HG03064 (cell line): ENCODE results near the gene ATG2A.

Source experiments
- ATAC-seq: cut with Tn5 transposase; IDR thresholded peaks from one replicate; pipeline ENCODE4 v1.9.1; 2021; ENCODE audit warnings: low read depth; ENCODE audit not compliant: unreplicated experiment

The ATG2A gene

DNA sequence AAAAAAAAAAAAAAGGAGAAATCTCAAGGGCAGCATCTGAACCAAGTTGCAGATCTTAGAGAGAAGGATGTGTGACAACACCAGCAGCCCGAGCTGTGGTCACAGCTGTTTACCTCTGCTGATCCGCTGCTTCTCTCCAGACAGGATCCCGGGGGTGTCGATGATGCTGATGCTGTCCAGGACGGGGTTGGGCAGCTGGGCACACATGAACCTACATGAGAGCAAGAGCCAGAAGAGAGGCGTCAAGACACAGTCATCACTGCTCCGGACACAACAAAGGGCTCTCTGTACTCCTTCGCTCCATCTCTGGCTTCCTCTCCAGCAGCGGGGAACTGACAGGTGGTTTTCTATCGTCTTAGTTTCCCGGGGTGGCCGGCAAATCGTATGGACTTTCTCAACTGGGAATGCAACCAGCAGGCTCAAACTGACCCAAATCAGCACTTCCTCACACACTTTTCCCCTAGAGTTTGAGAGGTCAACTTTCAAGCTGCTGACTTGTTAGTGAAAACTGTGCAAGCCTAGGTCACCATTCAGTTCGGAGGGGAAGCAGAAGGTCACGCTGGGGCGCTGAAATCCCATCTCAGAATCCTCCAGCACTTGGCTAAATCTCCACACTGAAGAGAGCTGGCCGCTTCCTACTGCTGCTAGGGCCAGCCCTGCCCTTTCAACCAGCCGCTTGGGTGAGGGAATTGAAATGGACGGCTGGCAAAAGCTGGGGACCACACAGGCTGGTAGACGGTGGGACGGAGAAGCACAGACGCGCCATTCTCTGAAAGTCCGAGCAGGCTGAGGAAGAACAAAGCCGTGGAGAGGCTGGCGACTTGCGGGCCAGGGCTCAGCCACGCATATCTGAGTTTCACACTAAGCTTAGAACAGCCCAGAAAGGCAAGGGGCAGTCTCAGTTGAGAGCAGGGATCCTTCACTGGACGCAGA lies 42.4 kb downstream of the ATG2A start:
- no peak for ATAC-seq

DNA sequence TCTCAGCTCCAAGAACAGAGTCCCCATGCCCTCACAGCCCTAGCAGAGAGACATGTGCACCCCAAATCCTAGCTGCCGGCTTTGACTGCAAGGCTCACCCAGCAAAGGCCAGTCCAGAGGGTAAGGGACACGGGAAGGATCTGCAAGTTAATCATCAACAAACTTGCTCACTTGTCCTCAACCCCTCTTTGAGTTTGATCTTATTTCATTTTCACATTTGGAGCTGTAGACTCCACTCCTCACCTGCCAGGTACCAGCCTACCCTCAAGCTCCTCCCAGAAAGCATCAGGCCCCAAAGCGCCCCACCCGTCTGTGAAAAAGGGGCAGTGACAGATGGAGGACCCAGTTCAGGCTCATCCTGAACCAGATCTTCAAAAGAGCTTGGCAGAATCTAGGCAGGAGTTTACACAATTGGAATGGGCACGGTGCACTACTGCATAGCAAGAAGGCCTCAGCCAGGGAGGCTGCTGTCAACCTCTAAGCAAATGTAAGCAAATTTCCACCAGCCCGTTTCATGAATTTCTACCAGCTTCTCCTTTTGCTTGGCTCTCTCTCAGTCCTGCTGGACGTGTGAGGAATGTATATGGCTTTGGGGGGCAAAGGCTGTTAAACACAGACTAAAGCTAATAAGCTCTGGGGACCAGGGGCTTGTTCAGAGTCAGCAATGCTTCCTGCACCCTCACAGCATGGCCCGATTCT lies 44.1 kb downstream of the ATG2A start:
- ATAC-seq: no peak

DNA sequence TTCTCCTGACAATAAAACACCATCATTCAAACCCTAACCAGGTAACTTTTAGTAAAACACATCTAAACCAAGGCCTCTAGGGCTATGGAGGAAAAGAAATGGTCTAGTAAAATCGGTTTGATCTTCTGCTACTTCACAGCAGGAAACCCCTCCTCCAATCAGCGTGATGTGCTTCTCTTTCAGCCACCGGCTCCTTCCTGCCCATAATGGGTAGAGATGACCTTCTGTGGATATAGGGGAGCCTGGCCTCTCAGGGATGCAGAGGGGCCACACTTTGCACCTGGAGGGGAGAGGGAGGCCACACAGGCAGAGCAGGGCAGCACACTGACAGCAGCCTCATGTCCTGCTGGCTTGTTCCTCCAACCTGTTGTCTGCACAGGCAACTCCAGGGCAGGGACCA lies 45.5 kb downstream of the ATG2A start:
- ATAC-seq: no peak

DNA sequence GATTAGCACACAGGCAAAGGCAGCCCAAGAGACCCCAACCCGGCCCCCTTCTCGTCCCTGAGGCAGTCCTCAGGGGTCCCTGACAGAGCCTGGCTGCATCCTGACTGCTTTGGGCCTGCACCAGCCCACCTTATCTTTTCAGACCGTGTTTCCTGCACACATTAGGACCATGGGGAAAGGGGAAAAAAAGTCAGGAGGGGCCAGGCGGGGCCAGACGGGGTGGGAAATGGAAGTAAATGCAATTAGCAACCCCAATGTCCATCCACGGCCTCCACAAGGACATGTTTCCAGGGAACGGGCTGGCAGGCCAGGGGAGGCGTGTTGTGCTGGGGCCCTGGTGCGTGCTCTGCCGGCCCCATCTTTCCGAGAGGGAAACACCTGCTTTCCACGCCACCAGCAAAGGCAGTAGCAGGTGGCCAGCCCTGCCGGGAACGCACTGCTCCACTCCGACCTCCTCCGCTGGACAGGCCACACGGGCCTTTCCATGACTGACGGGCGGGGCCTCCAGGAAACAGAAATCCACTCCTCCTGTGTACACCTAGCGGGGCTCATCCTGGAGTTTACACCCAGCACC lies 46.0 kb downstream of the ATG2A start:
- ATAC-seq: no peak

DNA sequence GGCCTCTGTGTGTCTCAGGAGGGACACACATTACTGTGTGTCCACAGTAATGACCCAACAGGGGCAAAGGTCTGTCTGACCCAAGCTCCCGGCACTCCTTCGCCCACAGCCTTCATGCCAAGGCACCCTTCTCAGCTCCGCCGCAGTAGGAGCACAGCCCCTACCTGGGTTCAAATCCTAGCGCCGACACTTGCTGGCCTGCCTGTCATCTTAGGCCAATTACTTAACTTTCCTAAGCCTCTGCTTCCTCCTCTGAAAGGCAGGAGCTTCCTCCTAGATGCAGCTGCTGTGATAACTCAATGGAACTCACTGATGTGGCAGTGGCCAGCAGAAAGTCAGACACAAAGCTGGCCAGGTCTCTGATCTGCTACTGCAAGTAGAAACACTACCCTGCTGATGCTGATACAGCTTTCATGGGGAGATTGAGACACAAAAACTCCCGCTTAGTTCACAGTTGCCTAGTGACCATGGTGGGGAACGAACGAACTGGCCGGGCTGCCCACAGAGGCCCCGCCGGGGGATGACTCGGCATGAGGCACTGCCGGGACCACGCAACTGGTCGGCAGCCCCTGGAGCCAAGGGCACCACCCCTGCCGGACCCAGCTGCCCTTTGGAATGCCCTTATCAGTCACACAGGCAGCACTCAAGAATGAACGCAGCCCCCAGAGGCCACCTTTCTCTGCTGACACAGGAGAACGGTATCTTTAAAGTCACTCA lies 46.7 kb downstream of the ATG2A start:
- ATAC-seq: no peak

DNA sequence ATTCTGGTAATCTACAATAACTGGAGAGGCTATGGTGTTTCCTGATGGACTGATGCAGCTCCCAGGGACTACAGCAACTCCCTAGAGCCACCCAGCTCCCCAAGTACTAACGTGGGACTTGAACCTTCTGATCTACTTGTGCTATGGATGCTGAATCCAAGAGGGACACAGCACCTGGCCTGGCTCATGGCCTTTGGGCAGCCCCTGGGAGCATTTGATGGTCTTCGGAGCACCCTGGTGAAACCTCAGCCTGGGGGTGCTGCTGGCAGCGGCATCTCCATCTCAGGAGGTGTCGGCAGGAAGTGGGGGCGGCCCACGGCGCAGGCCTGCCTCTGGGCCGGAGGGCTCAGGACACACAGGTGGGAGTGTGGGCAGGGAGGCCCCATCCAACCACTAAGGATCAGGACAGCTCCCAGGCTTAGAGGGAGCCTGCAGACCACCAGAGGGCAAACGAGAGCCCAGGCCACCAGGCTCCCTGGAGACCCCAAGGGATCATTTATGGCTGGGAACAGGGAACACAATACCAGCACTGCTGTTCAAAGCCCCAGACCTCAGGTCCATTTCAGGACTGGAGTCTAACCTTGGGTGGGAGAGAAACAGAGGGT lies 47.3 kb downstream of the ATG2A start:
- ATAC-seq: no peak

DNA sequence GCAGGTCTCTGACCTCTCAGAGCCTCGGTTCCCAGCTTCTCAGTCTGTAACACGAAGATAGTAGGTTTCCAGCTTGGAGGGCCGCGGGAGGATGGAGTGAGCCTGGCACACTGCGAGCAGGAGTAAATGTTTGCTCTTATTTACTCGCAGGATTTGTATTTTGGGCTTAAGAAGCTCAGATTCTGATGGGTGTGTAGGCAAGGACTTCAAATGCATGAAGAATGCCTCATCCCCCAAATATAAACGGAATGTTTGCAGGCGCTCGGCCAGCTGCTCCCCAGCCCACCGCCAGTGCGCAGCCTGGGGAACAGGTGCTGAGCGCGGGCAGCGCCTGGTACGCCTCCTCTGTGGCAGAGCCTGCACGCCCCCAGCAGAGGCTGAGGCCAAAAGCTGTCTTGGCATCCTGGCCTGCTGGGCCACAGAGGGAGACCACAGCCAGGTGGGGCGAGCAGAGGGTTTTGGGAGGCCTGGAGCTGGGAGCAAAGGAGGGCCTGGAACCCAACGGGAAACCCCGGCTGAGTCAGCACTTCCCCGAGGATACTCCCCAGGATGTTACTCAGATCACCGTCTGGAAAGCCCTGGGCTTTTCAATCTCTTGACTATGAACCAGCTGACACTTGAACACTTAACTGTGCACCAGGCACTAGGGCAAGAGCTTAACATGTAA lies 48.0 kb downstream of the ATG2A start:
- no peak for ATAC-seq

DNA sequence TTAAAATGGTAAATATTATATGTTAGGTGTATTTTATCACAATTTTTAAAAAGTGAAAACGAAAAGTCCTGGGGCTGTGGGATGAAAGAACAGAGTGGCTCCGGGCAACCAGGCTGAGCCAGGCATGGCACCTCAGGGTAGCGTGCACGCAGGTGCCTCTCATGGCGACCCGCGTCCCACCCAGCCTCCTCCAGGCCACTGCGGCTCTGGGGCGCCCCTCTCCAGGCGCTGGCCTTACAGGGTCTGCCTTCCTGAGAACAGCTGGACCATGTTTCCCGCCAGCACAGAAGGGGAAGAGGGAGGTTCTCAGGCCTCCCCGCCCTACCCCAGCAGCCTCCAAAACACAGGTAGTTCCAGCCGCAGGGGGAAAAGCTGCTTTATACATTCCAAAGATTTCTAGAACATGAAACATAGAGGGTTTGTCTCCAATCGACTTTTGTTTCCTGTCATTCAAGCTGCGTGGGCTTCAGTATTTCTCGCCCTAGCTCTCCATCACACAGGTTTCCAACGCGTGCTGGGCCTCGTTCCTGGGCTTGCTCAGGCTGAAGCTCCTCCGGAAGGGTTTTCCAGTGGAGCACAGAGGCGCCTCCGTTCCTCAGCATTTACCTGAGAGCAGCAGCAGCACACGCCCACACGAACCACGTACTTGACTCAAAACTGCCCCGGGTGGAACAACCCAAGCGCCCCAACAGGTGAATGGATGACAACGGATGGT lies 49.1 kb downstream of the ATG2A start:
- no peak for ATAC-seq

DNA sequence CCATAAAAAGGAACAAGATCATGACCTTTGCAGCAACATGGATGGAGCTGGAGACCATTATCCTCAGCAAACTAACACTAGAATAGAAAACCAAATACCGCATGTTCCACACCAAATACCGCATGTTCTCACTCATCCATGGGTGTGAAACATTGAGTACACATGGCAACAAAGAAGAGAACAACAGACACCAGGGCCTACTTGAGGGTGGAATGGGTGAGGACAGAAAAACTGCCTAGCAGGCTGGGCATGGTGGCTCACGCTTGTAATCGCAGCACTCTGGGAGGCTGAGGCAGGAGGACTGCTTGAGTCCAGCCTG lies 50.9 kb downstream of the ATG2A start:
- ATAC-seq: no peak

DNA sequence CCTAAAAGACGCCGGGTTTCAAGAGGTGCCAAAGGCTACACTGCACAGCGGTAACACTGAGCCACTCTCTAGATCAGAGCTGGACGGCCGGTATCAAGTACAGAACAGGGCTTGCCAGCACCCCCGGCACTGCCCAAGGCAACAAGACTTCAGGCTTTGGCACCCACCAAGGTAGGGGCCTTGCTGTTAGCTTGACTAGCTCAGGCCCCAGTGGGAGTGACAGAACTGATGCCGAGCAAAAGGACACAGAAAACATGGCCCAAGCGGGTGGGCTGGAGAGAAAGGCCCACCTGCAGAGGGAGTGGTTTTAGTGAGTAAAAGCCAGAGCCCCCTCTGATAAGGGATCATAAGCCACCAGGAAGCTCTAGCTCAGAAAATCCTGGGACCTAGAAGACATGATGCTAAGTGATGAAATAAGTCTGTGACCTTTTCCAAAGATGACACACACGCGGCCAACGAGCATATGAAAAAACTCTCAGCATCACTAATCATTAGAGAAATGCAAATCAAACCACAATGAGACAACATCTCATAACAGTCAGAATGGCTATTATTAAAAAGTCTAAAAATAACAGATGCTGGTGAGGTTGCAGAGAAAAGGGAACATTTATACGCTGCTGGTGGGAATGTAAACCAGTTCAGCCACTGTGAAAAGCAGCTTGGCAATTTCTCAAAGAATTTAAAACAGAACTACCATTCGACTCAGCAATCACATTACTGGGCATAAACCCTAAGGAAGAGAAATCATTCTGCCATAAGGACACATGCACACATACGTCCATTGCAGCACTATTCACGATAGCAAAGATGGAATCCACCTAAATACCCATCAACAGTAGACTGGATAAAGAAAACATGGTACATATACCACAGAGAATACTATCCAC lies 51.5 kb downstream of the ATG2A start:
- no peak for ATAC-seq

DNA sequence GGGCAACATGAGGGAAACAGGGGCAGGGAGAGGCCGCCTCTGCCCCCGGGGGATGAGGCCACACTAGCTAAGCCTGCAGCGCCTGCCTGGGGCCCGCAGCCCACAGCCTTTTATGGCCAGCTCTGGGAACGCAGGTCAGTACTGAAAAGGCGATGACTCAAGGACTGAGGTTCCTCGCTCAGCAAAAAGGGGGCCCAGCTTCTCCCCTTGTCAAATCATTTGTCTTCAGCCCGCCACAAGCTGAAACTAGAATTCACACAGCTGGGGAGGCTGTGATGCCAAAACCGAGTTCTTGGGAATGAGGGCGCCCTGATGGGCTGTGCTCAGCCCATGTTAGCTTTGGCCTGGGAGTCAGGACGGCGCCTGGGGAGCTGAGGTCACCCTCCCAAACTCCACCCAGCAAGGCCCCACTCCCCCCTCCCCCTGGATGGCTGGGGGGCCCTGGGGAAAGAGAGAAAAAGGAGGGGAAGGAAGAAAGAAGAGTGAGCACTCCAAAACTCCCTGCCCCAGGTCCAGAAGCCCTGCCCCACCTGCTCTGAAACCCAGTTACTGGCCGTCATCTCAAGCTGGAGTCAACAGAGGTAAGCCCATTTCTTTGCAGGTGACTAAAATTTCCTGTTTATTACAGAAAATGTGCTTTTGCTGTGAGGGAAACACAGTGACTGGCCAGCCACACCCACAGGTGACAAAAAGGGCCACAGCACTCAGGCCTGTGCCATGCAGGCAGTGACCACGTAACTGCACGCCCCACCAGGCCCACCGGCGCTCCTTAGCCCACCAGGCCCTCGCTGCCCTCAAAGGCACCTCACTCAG lies 52.3 kb downstream of the ATG2A start:
- ATAC-seq: no peak

DNA sequence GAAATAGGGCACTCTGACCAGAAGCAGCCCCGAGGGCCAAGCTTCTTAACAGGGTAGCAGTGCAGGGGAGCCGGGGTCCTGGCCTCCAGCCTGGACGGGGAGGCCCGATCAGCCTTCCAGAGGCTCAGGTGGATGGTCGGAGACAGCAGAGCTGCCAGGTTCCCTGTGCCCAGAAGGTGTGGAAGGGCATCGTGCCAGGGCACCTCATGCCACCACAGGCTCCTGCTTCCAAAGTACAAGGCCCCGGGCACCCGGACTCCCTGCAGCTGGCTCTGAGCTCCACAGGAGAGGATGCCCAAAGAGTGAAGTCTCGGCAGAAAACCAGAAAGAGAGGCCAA lies 52.9 kb downstream of the ATG2A start:
- no peak for ATAC-seq

DNA sequence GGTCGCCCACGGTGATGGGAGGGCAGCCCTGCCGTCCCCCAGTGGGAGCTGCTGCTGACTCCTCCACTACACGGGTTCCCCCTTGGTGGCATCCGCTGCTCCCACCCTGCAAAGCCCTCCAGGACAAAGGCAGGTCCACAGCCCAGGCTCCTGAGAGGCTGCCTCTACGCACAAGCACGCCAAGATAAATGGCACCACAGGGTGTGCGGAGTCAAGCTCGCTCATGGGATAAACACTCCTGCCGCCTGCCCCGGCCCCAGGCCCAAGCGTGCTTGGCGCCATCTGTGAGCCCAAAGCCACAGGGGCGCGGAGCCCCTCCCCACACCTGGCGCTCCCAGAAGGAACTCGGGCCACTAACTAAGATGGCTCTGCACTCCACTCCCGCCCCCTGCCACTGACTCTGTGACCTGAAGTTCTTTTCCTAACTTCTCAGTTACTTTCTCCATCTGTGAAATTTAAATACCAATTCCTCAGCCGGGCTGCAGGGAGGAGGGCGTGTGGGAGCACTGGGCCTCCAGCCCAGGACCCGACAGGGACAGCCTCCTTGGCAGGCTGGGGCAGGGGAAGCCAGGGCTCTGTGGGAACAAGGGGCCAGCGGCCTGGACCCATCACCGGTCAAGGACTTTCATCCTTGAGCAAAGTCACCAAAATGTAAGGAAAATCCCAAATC lies 53.5 kb downstream of the ATG2A start:
- ATAC-seq: no peak

DNA sequence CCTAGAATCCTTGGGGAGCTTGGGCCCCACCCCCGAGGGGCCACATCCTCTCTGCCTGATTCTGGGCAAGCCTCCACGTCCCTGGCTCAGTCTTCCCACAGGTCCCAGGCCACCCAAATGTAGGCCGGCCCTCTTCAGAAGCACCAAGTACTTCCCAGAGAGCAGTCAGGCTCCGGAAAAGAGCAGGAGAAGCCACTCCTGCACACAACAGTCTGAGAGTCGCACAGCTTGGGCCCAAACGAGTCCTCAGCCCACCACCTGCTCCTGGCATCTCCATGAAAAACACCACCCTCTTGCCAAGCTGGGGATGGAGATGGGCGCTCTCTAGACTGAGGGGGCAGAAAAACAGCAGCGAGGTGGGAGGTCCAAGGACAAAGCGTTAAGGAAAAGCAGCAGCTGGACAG lies 54.0 kb downstream of the ATG2A start:
- no peak for ATAC-seq

DNA sequence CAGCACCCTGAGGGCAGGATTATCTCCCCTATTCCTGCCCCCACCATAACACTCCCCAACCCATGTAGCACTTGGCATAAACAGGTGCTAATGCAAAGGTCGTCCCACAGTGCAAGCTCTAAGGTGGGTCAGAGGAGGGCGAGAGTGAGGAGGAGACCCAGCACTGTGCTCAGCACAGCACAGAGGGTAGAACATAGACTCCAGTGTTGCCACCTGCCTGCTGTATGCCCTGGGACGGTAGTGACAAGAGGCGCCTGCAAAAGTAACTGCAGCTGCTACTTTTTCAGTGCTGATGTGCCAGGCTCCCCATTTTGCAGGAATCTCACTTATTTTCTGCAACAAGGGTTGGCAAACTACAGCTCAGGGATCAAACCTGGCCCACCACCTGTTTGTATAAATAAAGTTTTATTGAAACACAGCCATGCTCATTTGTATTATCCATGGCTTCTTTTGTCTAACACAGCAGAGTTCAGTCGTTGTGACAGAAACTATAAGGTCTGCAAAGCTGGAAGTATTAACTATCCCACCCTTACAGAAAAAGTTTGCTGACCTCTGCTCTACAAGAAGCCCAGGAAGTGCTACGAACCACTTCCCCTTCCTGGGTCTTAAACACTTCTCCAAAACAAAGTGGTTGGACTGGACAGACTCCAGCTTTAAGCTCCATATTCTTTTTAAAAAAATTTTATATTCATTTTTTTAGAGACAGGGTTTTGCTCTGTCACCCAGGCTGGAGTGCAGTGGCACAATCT lies 55.6 kb downstream of the ATG2A start:
- ATAC-seq: no peak

DNA sequence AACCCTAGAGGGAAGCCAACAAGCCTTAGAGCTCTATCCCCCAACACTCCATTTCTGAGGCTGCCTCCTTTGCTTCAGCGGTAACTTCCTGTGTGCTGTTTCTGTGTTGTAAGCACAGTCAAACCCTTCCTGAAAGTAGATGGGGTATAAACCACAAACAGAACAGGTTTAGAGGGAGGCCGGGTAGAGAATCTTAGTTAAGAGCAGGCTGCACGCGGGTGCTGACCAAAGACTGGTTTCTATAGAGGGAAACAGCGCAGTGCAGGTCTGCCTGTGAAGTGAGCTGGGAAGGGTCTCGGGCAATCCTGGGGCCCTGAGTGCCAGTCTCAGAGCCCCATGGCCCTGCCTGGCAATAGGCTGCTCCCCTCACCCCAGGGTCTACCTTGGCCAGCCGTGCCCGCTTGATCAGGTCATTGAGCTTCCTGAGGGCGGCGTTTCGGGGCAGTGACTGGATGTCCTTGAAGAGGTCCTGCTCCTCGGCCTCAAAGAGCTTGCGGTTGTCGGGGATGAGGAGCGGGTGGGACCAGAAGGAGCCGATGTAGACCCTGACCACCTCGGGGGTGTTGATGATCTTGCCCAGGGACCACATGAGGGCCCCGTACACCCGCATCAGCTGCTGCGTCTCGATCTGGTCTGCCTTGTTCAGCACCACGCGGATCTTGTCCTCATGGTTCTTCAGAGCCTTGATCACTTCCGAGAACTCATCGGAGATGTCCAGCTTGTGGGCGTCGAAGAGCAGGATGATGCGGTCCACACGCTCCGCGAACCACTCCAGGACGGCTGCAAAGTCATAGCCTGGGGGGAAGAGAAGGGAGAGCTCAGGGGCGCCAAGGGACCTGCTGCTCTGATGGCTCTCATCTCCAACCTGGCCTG lies 57.2 kb downstream of the ATG2A start:
- ATAC-seq: peak; percentile 56
